Nucleus accumbens (tissue), 56 donors: ENCODE measurements around the gene TGFBR2.

Source experiments
- DNase-seq, 56 donors: peaks; one replicate each; lab custom pipeline; 2025; lab: John Stamatoyannopoulos, UW

Gene TGFBR2

DNA sequence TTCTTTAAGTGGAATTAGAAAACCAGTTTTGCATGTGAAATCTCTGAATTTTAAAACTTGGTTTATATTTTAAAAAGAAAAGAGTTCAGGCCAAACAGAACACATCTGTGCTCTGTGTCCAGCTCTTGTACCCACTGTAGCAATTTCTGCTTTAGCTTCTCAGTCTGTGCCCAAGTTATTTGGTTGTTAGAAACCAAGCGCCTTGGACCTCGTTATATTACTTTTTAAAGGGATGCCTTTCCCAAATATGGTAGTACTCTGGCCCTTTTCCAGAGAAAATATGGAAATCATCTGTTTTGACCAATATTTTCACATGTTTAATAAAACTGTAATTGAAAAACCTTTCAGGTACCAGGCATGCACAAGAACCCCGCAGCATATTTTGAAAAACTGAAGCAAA, 27.3 kb downstream of the TGFBR2 start:
- DNase-seq: no peak

DNA sequence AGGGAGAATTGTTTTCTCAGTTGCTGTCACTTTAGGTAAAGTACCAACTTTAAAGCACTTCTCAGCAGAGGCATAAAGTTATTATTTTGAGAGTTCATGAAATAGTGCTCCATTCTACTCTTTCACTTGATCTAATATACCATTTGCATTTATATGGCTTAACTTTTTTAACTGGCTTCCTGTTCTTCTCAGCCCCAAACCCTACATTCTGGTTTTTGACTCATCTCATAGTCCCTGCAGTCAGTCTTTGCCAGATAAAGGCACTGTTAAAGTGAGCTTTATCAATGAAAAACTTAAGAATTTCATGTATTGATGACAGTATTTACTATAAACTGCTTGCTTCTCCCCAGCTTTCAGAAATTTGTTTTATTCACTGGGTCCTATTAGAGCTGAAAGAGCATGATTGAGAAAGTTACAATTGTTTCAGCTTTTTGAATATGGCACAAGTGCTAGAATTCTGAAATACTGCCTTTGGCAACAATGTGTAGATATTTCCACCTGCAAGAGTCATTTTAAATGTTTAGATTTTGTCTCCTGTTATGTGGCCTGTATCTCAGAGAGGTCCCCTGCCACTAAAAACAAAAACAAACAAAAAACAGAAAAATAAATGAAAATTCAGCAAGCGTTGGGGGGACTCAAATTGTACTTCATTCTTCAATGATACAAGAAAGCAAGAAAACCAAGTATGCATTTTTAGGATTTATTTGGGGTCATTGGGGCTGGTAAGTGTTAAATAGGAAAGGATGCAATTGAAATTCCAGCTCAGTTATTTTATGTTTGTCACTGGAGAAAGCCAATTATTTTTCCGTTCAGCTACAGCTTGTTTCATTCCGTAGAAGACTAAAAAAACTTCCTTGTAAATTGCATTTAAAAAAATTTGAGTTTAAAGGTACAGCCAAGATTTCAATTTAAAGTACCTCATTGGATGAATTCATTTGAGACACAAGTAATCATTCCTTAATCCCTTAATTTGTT, 28.6 kb downstream of the TGFBR2 start:
- no peak for DNase-seq

DNA sequence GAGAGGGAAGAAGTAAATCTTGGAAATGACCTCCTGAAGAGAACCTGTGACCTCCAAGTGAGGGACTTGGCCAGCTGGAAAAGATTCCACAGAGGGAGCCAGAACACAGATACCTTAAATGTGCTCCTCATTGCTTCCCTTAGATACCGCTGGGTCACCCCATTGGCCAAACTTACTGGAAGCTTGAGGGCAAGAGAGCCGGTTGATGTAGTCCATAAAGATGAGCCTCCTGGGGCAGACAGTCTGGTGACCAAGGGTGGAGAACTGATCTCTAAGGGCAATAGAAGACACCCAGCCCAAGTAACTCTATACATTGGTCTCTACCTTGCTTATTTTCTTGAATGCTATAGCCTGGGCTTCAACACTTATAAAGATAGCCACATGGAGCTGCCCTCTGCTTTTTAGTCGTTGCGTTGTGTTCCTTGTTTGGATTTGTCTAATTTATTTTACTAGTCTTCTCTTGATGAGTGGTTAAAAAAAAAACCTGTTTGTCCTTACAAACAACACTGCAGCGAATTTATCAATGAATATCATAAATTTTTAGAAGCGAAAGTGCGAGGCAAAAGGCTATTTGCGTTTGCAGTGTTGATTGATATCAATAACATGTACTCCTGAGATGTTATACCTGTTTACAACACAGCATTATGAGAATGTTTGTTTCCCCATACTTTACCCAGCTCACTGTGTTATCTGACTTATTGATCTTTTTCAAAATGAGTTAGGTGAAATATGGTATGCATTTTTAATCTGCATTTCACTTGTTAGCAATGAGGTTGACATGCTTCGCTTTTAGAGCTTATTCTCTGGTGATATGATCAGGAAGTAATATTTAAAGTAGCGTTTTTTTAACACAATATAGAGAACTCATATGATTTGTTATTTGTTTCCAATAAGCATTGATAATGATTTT, 31.2 kb downstream of the TGFBR2 start:
- DNase-seq: no peak

DNA sequence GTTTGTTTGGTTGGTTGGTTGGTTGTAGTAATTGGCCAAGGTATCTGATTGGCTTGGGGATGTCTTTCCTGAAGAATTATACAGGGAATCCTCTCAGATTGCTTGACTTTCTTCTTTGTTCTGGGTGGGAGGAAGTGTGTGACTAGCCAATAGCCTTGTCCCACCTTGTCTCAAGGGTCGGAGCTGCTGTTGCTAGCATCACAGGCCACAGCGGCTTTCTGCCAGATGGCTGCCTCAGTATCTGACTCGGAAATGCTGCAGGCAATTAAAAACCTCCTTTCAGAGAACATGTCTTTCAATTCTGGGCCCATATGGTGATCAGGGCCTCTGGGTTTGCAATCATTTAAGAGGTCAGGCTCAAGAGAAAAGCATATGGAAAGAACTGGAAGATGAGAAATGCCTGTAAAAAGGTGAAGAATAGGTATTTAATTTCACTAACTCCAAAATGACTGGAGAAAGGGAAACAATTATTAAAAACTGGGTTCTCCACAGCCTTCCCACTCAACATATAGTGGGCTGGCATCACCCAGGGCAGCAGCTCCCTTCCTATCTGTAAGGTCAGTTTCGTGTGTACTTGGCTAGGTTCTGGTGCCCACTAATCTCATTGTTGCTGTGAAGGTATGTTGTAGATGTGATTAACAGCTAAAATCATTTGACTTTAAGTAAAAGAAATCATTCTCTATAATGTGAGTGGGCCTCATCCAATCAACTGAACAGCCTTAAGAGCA, 32.4 kb downstream of the TGFBR2 start:
- DNase-seq: no peak

DNA sequence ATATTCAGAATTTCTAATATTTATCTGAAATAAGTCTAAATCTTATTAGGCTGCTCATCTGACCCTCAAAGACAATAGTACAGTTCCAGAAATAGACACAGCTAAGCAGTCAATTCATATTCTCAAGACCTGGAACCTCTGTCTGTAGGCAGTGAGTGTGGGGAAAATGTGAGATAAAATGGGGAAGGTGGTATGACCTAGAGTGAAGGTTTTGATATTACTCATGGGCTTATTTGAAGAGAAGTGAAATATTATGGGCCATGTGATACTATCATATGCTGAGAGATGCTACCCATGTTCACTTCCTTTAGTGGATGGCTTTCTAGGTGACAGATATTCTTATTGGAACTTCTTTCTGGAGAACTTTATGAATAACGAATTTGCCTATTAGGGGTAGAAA, 33.5 kb downstream of the TGFBR2 start:
- no peak for DNase-seq

DNA sequence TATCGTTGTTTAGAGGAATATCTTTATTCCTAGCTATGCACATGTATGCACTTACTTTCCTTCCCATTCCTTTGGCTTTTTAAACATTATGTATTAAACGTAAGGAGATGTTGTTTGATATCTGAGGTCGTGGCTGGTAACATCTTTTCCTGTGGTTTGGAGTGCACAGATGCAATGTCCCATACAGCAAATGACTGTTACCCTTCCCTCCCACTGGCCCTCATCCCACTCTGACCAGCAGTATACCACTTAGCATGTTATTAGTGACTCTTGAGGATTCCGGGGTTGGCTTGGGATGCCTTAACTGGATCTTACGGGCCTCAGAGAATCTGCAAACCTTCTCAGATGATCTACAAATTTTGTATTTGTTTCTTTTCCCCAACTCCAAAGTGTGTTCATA, 34.5 kb downstream of the TGFBR2 start:
- DNase-seq: no peak

DNA sequence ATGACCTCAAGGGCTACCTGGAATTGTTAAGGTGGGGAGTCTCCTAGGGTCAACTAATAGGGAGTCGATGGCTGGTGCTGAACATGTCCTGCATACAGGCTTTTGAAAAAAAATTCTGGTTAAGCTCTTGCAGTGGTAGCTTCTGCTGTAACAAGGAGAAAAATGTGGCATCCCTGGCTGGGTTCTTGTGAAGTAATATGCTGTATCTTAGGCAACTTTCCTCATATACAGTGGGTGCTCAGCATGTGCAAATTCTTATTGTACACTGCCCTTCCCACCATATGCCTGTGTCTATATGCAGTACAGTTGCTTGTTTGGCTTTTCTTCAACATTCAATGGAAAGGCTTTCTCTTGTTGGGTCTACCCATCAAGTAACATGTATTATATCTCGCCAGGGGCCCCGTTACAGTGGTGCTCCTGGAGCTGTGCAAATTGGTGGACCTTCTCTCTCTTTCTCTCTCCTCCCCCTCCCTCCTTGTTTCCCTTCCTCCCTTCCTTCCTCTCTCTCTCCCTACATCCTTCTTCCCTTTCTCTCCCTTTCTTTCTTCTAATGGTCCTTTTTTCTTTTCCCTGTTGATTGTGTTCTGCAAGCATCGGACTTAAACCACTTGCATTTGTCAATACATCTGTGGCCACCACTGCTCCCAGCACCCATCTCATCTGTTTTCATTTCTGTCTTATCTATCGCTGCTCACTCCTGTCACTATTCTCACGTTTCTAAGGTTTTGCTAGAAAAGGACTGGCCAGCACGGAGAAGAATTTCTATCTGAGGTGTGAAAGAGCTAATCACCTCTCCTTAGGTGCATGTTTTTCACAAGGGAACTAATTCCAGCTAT, 35.2 kb downstream of the TGFBR2 start:
- no peak for DNase-seq

DNA sequence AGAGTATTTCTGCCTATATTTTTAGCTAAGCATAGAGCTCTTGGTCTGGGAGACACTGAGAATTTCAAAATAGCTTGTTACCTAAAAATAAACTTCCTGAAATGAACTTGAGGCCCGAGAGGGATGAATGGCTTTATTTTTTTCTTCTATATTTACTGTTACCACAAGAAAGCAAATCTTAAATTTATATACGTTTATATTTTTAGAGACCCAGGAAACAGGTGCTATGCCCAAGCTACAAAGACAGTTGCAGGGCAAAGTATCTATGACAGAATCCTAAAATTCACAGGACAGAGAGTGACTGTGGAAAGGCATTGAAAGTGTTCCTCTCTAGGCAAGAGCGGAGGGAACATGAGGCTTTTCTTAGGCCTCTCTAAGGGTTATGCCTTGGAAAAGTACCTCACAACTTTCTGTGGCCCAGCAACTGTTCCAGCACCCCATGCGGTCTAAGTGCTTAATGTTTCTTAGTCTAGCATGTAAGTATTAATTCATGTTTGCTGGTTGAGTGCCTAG, 36.5 kb downstream of the TGFBR2 start:
- no peak for DNase-seq

DNA sequence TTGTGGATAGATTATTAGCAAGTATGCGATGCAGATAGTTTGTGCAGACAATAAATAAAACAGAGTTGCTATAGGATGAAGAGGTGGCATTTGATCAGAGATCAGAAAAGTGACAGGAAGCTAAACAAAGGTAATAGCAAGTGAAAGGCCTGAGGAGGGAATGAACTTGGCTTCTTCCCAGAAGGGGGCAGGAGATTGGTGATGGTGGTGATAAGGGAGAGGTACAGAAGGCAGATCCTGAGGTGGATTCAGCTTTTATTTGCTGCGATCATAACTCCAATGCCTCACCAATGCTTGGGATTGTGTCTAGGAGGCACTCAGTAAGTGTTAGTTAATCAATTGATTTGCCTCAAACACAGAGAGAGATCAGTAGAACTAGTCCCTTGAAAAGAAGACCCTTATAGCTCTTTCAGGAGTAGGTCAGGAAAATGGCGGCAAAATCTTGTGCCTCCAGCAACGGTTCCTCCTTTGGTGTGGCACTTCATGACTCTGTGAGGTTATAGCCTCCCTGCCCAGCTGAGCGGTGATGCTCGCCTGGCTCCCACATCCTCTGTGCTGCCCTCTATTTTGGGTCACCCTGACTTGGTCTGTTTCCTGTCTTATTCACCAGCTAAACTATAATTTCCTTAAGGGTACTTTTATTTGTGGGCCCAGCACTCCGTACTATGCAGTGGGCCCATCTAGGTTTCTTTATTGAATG, 37.5 kb downstream of the TGFBR2 start:
- no peak for DNase-seq

DNA sequence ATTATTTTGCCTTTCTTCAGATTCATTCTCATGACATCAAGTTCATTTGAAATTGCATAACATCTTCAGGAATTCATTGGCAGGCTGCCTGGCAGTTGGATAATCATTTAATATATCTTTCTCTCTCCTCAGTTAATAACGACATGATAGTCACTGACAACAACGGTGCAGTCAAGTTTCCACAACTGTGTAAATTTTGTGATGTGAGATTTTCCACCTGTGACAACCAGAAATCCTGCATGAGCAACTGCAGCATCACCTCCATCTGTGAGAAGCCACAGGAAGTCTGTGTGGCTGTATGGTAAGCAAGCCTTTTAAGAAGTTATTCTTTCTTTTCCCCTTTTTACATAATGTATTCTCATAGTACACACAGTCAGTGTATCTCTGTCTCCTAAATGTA, 38.2 kb downstream of the TGFBR2 start:
- DNase-seq: no peak

DNA sequence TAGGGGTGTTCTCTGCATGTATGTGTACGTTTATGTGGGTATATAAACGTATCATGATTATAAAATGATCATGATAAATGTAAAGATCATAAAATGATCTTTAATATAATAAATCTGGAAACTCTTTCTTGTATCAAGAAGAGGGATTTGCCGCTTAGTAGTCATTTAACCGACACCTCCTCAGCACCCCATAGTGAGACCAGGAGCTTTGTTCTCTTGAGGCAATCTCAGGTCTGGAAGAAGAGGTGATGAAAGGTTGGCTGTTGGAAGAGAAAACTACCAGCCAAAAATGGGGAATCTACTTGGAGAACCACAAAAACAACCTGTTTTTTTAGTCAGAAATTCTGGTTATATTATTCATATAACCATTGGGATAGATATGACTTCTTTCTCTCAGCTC, 38.7 kb downstream of the TGFBR2 start:
- DNase-seq: no peak

DNA sequence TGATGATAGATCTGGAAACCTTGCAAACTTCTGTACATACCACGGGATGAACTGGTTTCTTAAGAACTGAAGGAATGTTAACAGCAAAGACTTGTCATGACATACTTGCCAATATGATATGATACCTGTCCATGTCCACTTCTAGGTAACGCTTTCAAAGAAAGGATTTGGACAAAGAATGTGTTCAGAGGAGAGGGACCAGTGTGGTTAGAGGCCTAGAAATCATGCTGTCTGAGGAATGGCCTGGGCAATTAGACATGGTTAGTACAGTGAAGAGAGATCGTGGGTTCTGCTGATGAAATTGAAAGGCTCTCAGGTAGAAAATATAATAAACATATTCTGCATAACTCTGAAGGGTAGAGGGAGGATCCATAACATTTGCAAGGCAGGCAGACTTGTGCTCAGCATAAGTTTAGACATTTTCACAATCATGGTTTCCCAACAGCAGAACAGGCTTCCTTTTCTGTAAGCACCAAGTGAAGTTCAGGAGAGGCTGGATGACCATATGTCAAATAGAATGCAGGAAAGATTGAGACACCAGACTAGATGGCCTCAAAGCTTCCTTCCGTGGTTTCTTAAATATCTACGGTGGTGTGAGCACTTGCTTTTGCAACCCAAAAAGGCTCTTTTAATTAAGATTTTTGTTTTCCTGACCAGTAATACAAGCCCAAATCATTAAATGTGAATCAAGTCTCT, 39.9 kb downstream of the TGFBR2 start:
- no peak for DNase-seq

DNA sequence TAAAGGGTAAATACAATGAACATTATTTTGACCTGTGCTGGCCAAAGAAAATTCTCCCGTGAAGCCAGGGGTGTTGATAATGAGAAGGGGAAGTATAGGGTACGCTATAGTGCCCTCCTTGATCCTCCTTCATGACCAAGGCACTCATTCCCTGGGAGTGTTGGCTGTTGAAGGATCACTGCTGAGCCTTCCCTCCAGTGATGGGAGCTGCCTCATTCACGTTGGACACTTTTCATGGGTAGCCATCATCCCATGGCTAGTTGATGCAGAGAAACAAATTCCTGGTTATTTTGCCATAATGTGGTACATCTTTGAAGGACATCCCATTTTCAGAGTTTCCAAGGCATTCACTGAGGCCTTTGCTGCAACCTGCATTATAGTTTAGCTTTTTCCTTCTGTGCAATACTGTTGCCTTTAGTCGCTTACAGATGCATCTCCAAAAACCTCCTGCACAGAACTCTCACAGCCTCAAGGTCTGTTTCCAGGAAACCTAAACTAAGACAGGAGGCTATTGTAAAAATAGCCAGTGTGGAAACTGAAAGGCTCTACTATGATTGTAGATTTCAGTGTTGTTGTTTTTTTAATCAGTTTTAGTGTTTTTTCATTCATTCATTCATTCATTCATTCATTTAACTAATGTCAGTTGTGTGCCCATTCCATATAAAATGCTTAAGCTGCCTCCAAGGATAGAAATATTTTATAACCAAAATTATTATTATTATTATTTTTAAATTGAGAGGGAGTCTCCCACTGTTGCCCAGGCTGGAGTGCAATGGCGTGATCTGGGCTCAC, 40.8 kb downstream of the TGFBR2 start:
- no peak for DNase-seq

DNA sequence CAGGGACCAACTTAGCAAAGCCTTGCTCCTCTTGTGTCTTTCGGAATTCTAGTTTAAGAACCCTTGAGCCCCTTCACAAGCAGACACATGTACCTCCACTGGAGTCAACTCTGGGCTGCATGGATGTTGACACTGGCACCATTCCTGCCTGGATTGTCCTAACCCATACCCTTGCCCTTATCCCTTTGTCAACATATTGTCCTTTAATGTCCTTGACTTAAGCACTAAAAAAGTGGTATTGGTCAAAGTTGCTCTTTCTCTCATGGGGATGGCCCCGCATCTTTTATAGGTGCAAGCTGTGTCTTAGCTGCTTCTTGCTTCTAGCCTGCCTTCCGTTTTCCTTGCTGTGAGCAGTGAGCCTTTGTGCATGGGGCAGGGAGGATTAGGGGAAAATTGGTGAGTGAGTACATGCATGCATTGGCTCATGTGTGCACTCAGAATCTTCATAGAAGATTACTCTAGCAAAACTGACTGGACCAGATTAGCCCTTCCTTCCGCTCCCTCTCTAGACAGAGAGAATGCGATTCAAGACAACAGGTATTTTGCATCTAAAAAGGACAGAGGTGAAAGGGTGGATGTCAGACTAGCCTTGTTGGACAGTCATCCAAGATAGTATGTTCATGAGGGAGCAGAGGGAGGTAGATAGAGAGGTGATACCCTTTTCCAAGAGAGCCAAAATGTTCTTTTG, 42.4 kb downstream of the TGFBR2 start:
- DNase-seq: no peak

DNA sequence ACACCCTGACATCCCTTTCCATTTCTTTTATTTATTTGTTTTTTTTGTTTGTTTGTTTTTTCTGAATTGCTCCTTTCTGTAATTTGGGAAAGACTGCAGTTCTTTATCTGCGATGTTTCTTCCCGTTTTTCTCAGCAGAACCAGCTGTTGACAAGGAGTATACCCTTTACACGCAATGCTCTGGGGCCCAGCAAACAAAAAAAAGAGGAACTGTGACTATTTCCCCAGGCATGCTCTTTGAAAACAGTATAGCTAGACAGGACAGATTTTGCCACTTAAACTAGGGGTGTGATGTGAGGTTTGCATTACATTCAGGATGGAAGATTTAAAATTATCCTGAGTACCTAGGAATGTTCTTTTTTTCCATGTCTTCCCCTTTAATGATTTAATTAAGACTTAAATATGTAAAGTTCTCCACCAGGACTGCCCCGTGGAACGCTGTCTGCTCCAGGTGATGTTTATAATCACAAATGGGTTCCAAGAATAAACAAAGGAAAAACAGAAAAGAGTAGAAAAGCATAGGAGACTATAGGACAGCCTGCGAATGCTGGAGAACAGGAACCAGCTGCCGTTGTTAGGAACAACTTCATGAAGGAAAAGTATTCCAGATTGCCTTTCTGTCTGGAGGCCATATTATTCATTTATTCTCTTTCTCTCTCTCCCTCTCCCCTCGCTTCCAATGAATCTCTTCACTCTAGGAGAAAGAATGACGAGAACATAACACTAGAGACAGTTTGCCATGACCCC, 43.3 kb downstream of the TGFBR2 start:
- no peak for DNase-seq

DNA sequence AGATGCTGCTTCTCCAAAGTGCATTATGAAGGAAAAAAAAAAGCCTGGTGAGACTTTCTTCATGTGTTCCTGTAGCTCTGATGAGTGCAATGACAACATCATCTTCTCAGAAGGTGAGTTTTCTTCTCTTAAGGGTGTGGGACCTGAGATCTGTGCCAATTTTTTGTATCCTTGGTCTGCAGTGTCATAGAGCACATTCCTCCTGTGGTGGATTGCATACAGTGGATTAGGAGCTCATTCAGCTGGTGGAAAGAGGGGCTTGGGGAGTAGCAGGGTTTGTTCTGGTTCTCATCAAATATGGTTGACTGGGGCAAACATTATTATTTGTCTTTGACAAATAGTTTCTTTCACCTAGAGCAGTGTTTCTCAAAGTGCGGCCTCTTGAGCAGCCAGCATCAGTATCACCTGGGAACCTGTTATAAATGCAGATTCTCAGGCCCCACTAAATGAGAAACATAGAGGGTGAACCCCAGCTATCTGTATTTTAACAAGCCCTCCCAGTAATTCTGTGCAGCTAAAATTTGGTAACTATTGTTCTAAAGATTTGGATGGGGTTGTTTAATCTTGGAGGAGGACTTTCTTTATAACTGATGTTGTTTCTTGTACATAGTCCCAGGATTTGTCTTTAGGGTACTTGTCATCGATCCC, 44.1 kb downstream of the TGFBR2 start:
- DNase-seq: no peak
